ENCODE data around the gene CFAP61.

CFAP61 gene

DNA sequence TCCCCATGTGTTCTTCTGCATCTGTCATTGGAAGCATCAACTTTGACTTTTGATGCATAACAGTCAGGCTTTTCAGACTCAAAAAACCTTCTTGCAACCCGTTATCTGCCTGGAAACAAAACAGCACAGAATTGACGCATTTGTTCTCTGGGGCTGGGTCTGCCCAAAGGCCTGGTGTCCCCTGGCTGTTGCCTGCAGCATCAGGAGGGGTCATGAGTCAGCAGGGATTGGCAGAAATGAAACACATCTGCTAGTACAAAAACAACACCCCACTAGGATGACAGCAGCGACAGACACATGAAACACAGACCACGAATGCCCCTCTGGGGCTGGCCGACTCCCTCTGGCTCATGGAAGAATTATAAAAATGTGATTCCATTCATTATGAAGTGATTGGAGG, 158.0 kb downstream of the CFAP61 start:
- DNase-seq, result no peak

GRCh38 chr20:20210943-20211273, 158.6 kb downstream of the CFAP61 start:
- TF ChIP-seq, protein P1, sequence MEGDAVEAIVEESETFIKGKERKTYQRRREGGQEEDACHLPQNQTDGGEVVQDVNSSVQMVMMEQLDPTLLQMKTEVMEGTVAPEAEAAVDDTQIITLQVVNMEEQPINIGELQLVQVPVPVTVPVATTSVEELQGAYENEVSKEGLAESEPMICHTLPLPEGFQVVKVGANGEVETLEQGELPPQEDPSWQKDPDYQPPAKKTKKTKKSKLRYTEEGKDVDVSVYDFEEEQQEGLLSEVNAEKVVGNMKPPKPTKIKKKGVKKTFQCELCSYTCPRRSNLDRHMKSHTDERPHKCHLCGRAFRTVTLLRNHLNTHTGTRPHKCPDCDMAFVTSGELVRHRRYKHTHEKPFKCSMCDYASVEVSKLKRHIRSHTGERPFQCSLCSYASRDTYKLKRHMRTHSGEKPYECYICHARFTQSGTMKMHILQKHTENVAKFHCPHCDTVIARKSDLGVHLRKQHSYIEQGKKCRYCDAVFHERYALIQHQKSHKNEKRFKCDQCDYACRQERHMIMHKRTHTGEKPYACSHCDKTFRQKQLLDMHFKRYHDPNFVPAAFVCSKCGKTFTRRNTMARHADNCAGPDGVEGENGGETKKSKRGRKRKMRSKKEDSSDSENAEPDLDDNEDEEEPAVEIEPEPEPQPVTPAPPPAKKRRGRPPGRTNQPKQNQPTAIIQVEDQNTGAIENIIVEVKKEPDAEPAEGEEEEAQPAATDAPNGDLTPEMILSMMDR (IDR thresholded peaks at IDR 0.05; ENCODE audit: low read depth, low read length), result no peak
- no peak overlapping the region for H3K4me3 ChIP-seq (ENCODE audit: low read depth, low read length)
- H3K36me3 ChIP-seq, result no peaks in the 10 kb centered on the region
- H3K27ac ChIP-seq, result no peak overlapping the region
- H3K27me3 ChIP-seq (ENCODE audit: insufficient read depth, low read depth, severe bottlenecking), result no peaks in the 10 kb centered on the region
- no peaks in the 10 kb centered on the region for H3K9me3 ChIP-seq (ENCODE audit: severe bottlenecking)
- DNase-seq, result no peak

More for the DNA sequence above, 158.0 kb downstream of the CFAP61 start:
- no peak overlapping the region for H3K4me3 ChIP-seq (ENCODE audit: low read depth, low read length)
- TF ChIP-seq, protein P1 (IDR thresholded peaks at IDR 0.05; ENCODE audit: low read depth, low read length), result no peak
- no peak overlapping the region for H3K27ac ChIP-seq
- no peaks in the 10 kb centered on the region for H3K27me3 ChIP-seq (ENCODE audit: insufficient read depth, low read depth, severe bottlenecking)
- H3K36me3 ChIP-seq, result no peaks in the 10 kb centered on the region
- H3K9me3 ChIP-seq (ENCODE audit: severe bottlenecking), result no peaks in the 10 kb centered on the region

DNA sequence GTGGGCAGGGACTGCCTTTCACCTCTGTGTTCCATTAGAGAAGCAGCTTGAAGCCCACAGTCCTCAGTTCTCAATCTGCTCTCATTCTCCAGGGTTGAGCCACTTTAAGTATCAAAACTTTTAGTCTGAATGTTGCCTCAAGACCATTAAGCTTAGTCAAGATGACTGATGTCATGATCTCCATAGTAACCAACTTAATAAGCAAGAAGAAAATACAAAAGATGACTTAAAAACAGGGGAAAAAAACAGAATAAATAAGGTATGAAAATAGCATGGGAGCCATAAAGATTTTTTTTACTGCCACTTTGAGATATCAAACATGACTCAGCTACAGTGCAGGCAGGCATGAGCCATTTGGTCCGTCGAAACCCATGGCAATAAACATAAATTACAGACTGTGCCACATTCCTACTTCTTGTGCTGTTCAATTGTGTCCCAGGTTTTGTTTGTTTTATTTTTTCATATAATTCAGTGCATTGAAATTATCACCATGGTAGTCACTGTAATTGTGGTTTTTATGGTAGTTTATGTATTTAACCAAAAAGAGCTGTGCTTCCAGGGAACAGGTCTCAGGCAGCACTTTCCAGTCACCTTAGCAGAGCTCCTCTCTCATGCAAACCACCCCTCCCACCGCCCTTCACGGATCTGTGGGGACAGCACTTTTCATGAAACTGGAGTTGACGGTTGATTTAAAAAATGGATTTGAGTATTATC, 159.1 kb downstream of the CFAP61 start:
- Histone ChIP-seq H3K27ac (no peak overlapping the region), H3K36me3 (no peaks in the 10 kb centered on the region), H3K4me3 (ENCODE audit: low read depth, low read length) (no peak overlapping the region), H3K9me3 (ENCODE audit: severe bottlenecking) (no peaks in the 10 kb centered on the region), H3K27me3 (ENCODE audit: insufficient read depth, low read depth, severe bottlenecking) (no peaks in the 10 kb centered on the region)
- DNase-seq, result no peak
- TF ChIP-seq, protein P1 (IDR thresholded peaks at IDR 0.05; ENCODE audit: low read depth, low read length), result no peak

DNA sequence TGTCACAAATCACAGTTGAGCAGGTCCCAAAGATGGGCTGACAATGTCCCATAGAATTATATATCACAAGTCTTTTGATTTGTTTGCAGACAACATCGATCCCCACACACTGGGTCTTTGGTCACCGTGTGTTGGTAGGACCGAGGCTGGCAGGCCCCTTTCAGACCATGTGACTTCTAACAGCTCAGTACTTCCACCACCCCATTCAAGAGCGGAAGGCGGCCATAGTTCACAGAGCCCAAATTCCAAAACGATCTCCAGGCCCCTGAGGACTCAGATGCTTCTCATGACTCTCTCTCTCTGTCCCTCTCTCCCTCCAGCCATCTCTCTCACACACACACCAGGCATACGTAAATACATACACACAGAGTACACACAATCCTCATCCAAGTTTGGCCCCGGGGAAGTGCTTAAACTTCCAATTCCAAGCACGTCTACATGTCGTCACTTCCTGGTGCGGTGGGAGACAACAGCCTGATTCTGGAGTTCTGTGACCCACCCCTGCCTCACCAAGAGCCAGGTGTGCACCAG, 159.7 kb downstream of the CFAP61 start:
- no peaks in the 10 kb centered on the region for H3K36me3 ChIP-seq
- no peaks in the 10 kb centered on the region for H3K27me3 ChIP-seq (ENCODE audit: insufficient read depth, low read depth, severe bottlenecking)
- no peak overlapping the region for H3K4me3 ChIP-seq (ENCODE audit: low read depth, low read length)
- no peak for DNase-seq
- no peak overlapping the region for H3K27ac ChIP-seq
- H3K9me3 ChIP-seq (ENCODE audit: severe bottlenecking), result no peaks in the 10 kb centered on the region
- TF ChIP-seq, protein P1 (IDR thresholded peaks at IDR 0.05; ENCODE audit: low read depth, low read length), result no peak

DNA sequence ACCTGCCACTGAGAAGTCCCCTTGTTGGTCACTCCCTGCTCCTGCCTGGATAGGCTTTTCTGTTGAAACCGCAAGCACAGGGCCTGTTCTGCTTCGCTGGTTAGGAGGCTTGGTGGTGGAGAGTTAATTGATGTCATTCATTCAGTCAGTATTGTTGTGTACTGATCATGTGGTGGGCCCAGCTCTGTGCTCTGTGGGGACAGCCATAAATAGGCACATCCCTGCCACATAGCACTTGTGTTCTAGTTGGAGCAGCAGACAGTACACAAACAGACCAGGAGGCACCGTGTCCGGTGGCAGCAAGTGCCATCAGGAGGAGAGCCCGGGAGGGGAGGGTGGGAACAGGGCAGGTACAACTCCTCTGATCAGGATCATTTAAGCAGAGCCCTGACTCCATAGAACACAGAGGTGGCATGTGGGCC, 160.4 kb downstream of the CFAP61 start:
- Histone ChIP-seq H3K4me3 (ENCODE audit: low read depth, low read length) (no peak overlapping the region), H3K36me3 (no peaks in the 10 kb centered on the region), H3K27me3 (ENCODE audit: insufficient read depth, low read depth, severe bottlenecking) (no peaks in the 10 kb centered on the region), H3K9me3 (ENCODE audit: severe bottlenecking) (no peaks in the 10 kb centered on the region), H3K27ac (no peak overlapping the region)
- TF ChIP-seq, protein P1 (IDR thresholded peaks at IDR 0.05; ENCODE audit: low read depth, low read length), result no peak
- DNase-seq, result no peak
